Activated B cell treated with CpG ODN at 0.5 μM for 24 hours (primary cell): ENCODE measurements around the gene PGM5. TPM values are rescaled to one million over a fixed set of nuclear protein-coding genes. Genes with fewer than 3 reads are reported as not detected.

ENCODE experiments used
- ATAC-seq: fragments of 200-7000 bp; cut with Tn5 transposase; one replicate; pipeline ENCODE4 v1.10.0; 2021; ENCODE audit warnings: low read depth, mild to moderate bottlenecking, moderate library complexity
- CTCF ChIA-PET: fragments of 350-600 bp; sonication (Branson Sonifier 250); formaldehyde crosslinking; loops from one replicate; lab custom pipeline; 2021; ENCODE audit warnings: antibody characterized with exemption; lab: Charles Lee
- POLR2A ChIA-PET: fragments of 350-600 bp; sonication (Branson Sonifier 250); formaldehyde crosslinking; loops from one replicate; lab custom pipeline; 2021; ENCODE audit warnings: antibody characterized with exemption; lab: Charles Lee
- DNase-seq: peaks from one replicate; pipeline ENCODE4 v3.0.0; 2022
- H3K27ac Mint-ChIP-seq: one replicate; pipeline ENCODE4 v1.8.0; 2020; ENCODE audit warnings: mixed read lengths
- H3K27me3 Mint-ChIP-seq: one replicate; pipeline ENCODE4 v1.8.0; 2021; ENCODE audit warnings: mixed read lengths
- H3K36me3 Mint-ChIP-seq: one replicate; pipeline ENCODE4 v1.8.0; 2021; ENCODE audit warnings: low read depth, mixed read lengths
- H3K4me1 Mint-ChIP-seq: one replicate; pipeline ENCODE4 v1.8.0; 2021; ENCODE audit warnings: mixed read lengths
- H3K4me3 Mint-ChIP-seq: one replicate; pipeline ENCODE4 v1.8.0; 2020; ENCODE audit warnings: mild to moderate bottlenecking, mixed read lengths
- H3K9me3 Mint-ChIP-seq: one replicate; pipeline ENCODE4 v1.8.0; 2020; ENCODE audit warnings: mixed read lengths
- intact Hi-C: fragments of 100-400 bp; cut with micrococcal nuclease; formaldehyde crosslinking; loops from one replicate; pipeline ENCODE4 v1.15.1; 2024
- total RNA-seq: library from RNA; stranded (reverse); gene quantifications from 2 replicates; pipeline ENCODE4 v1.2.3, GENCODE V29; 2022
- TF ChIP-seq, protein P1 (sequence below): fragments of 200-600 bp; IDR thresholded peaks from one replicate; pipeline ENCODE4 v1.8.0; 2022; ENCODE audit warnings: antibody characterized with exemption, mild to moderate bottlenecking

PGM5 gene
- total RNA-seq, 1 donor from 2014 or later: not detected

GRCh38 chr9:68470634-68471033 is 114.2 kb downstream of the PGM5 start:
- CTCF ChIA-PET: no interaction called here
- no peaks in the 10 kb centered on the region for H3K4me1 Mint-ChIP-seq
- H3K36me3 Mint-ChIP-seq: no peaks in the 10 kb centered on the region
- H3K27me3 Mint-ChIP-seq: peaks cover 17% of the 10 kb centered on the region
- H3K9me3 Mint-ChIP-seq: no peaks in the 10 kb centered on the region
- no peak overlapping the region for H3K4me3 Mint-ChIP-seq
- no peak for ATAC-seq
- TF ChIP-seq, protein P1, sequence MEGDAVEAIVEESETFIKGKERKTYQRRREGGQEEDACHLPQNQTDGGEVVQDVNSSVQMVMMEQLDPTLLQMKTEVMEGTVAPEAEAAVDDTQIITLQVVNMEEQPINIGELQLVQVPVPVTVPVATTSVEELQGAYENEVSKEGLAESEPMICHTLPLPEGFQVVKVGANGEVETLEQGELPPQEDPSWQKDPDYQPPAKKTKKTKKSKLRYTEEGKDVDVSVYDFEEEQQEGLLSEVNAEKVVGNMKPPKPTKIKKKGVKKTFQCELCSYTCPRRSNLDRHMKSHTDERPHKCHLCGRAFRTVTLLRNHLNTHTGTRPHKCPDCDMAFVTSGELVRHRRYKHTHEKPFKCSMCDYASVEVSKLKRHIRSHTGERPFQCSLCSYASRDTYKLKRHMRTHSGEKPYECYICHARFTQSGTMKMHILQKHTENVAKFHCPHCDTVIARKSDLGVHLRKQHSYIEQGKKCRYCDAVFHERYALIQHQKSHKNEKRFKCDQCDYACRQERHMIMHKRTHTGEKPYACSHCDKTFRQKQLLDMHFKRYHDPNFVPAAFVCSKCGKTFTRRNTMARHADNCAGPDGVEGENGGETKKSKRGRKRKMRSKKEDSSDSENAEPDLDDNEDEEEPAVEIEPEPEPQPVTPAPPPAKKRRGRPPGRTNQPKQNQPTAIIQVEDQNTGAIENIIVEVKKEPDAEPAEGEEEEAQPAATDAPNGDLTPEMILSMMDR: no peak
- POLR2A ChIA-PET: no interaction called here
- DNase-seq: no peak
- no peak overlapping the region for H3K27ac Mint-ChIP-seq
- intact Hi-C loops: no loop called here

GRCh38 chr9:68472119-68472518 is 115.7 kb downstream of the PGM5 start:
- TF ChIP-seq, protein P1: no peak
- intact Hi-C loops: no loop called here
- Mint-ChIP-seq H3K9me3 (no peaks in the 10 kb centered on the region), H3K27ac (no peak overlapping the region), H3K4me3 (no peak overlapping the region), H3K36me3 (no peaks in the 10 kb centered on the region), H3K27me3 (peaks cover 18% of the 10 kb centered on the region), H3K4me1 (no peaks in the 10 kb centered on the region)
- ChIA-PET POLR2A (no interaction called here), CTCF (no interaction called here)
- no peak for DNase-seq
- ATAC-seq: no peak

DNA sequence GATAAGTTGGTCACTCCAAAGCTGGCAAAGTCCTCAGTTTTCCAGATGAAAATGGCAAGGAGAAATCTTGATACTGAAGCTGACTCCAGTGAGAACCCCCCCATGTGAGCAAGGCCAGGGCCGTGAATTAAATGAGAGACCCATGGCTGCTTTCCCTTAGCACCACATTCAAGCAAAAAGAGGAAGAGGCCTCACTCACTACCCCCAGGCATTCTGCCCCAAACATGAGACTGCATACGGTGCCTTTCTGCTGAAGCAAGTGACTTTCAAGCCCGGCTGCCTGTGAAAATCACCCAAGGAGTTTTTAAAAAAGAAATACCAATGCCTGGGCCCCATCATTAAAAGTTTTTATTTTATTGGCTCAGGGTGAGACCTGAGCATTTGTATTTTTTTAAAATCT is 117.4 kb downstream of the PGM5 start:
- H3K27ac Mint-ChIP-seq: no peak overlapping the region
- TF ChIP-seq, protein P1: no peak
- H3K4me1 Mint-ChIP-seq: no peaks in the 10 kb centered on the region
- no peak for DNase-seq
- intact Hi-C loops: no loop called here
- ChIA-PET POLR2A (no interaction called here), CTCF (no interaction called here)
- ATAC-seq: no peak
- H3K36me3 Mint-ChIP-seq: no peaks in the 10 kb centered on the region
- H3K9me3 Mint-ChIP-seq: no peaks in the 10 kb centered on the region
- H3K4me3 Mint-ChIP-seq: no peak overlapping the region
- peaks cover 25% of the 10 kb centered on the region for H3K27me3 Mint-ChIP-seq

GRCh38 chr9:68476422-68476821 is 120.0 kb downstream of the PGM5 start:
- Mint-ChIP-seq H3K4me3 (no peak overlapping the region), H3K9me3 (no peaks in the 10 kb centered on the region), H3K27ac (no peak overlapping the region), H3K27me3 (peaks cover 16% of the 10 kb centered on the region), H3K36me3 (no peaks in the 10 kb centered on the region), H3K4me1 (no peaks in the 10 kb centered on the region)
- POLR2A ChIA-PET: no interaction called here
- DNase-seq: no peak
- intact Hi-C loops: no loop called here
- no peak for ATAC-seq
- CTCF ChIA-PET: no interaction called here
- TF ChIP-seq, protein P1: no peak

- no peak for DNase-seq
- Mint-ChIP-seq H3K36me3 (no peaks in the 10 kb centered on the region), H3K27ac (no peak overlapping the region), H3K9me3 (no peaks in the 10 kb centered on the region), H3K4me3 (no peak overlapping the region), H3K27me3 (peaks cover 16% of the 10 kb centered on the region), H3K4me1 (no peaks in the 10 kb centered on the region)
- intact Hi-C loops: no loop called here
- ChIA-PET CTCF (no interaction called here), POLR2A (no interaction called here)
- no peak for ATAC-seq
- TF ChIP-seq, protein P1: no peak
These were observed 120.4 kb downstream of the PGM5 start for GRCh38 chr9:68476847-68477246.
